ENCODE data around the gene CPA5. TPM values are rescaled to one million over a fixed set of nuclear protein-coding genes. Genes with fewer than 3 reads are reported as not detected.

The CPA5 gene
- total and polyA plus RNA-seq, 2 experiments from 2014 or later, result not detected

GRCh38 chr7:130299866-130300265 is 44.8 kb upstream of the CPA5 start:
- Mint-ChIP-seq H3K4me1 (no peaks in the 10 kb centered on the region), H3K36me3 (ENCODE audit: low read depth) (no peaks in the 10 kb centered on the region), H3K9me3 (no peaks in the 10 kb centered on the region; the same call in 2 of the 3 replicates), H3K4me3 (no peak overlapping the region), H3K27ac (no peak overlapping the region), H3K27me3 (ENCODE audit: insufficient read depth, low read depth, poor library complexity) (peaks cover 12% of the 10 kb centered on the region)
- no peaks in the 10 kb centered on the region for H3F3A ChIP-seq (replicated peaks; ENCODE audit: low read depth)
- H3K79me2 ChIP-seq (replicated peaks; ENCODE audit: insufficient read depth), result no peaks in the 10 kb centered on the region
- no peak overlapping the region for H2AFZ ChIP-seq
- no peaks in the 10 kb centered on the region for H3K27me3 ChIP-seq (ENCODE audit: insufficient read depth)
- TF ChIP-seq CREB1 (CRISPR knock-in tag; IDR thresholded peaks at IDR 0.05; ENCODE audit: low read depth) (no peak), POLR2AphosphoS5 (IDR thresholded peaks at IDR 0.05; ENCODE audit: low read depth) (no peak), ETS1 (IDR thresholded peaks at IDR 0.05) (no peak), ZNF331 (CRISPR knock-in tag; IDR thresholded peaks at IDR 0.05; ENCODE audit: low read depth) (no peak), ZNF114 (CRISPR knock-in tag; IDR thresholded peaks at IDR 0.05) (no peak), CTCF (conservative IDR thresholded peaks at IDR 0.05; ENCODE audit: low read depth in 2 of 2) (no peak), STAT1 (IDR thresholded peaks at IDR 0.05; ENCODE audit: unreplicated experiment) (no peak), ZNF462 (CRISPR knock-in tag; IDR thresholded peaks at IDR 0.05) (no peak)
- no peak for DNase-seq (ENCODE audit: low spot score)
- H3K4me3 ChIP-seq, result no peak overlapping the region
- no peak overlapping the region for H3K4me2 ChIP-seq
- no peaks in the 10 kb centered on the region for H3K36me3 ChIP-seq (ENCODE audit: insufficient read depth)
- ATAC-seq, result no peak
- H4K20me1 ChIP-seq (replicated peaks; ENCODE audit: insufficient read depth), result no peaks in the 10 kb centered on the region
- no peaks in the 10 kb centered on the region for H3K9me2 ChIP-seq (ENCODE audit: insufficient read depth)
- no peak overlapping the region for H3K27ac ChIP-seq (ENCODE audit: low read depth)
- no peaks in the 10 kb centered on the region for H3K4me1 ChIP-seq (ENCODE audit: insufficient read depth)

Data from GM23338 (cell line).